Right lobe of liver (tissue), 4 donors: ENCODE data around the gene DNAAF9.

Source experiments
- POLR2A ChIP-seq: fragments of 450-650 bp; IDR thresholded peaks from one replicate; pipeline ENCODE4 v1.6.1; 2017; ENCODE audit warnings: antibody characterized with exemption, mild to moderate bottlenecking
- TF ChIP-seq, protein P1 (sequence below), 4 donors: fragments of 200-600 bp in 3 of 4; fragments of 450-650 bp in 1 of 4; IDR thresholded peaks; one replicate each; pipeline versions ENCODE4 v1.5.1 to v1.8.0; 2016 to 2022; ENCODE audit warnings: antibody characterized with exemption in 4 of 4, mild to moderate bottlenecking in 2 of 4
- donor health status: DM: no; HTN: no; CAD: no.
- donor health status: DM: no; HTN: no; CAD: no.
- donor health status: DM: no; HTN: yes; CAD: no.

DNA sequence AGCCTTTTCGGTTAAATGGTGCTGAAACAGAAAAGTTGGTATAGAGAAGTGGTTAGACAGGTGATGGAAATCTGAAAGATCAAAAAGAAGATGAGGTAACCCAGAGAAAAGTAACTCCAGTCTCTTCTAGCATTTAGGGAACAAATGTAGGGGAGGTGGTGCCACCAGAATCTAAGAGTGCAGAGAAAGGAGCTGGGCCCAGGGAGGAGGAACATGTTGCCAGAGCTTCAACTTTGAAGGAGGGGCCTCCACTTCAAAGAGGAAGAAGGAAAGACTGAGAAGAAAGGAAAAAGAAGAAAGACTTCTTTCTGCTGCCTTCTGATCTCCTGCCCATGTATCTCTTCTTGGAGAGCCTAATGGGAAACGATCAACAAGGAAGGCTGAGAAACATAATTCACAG is 39.9 kb upstream of the DNAAF9 start:
- TF ChIP-seq, protein P1, sequence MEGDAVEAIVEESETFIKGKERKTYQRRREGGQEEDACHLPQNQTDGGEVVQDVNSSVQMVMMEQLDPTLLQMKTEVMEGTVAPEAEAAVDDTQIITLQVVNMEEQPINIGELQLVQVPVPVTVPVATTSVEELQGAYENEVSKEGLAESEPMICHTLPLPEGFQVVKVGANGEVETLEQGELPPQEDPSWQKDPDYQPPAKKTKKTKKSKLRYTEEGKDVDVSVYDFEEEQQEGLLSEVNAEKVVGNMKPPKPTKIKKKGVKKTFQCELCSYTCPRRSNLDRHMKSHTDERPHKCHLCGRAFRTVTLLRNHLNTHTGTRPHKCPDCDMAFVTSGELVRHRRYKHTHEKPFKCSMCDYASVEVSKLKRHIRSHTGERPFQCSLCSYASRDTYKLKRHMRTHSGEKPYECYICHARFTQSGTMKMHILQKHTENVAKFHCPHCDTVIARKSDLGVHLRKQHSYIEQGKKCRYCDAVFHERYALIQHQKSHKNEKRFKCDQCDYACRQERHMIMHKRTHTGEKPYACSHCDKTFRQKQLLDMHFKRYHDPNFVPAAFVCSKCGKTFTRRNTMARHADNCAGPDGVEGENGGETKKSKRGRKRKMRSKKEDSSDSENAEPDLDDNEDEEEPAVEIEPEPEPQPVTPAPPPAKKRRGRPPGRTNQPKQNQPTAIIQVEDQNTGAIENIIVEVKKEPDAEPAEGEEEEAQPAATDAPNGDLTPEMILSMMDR (IDR thresholded peaks at IDR 0.05), result no peak
- no peak for TF ChIP-seq POLR2A
